Kidney (tissue), 14 donors: ENCODE measurements around the gene NUDT2. TPM values are rescaled to one million over a fixed set of nuclear protein-coding genes. Genes with fewer than 3 reads are reported as not detected.

ENCODE experiments used
- DNase-seq, 5 donors: peaks; one replicate each; pipeline ENCODE4 v3.0.0-alpha.2; 2013 to 2020
- FAIRE-seq: peaks from 2 replicates; lab custom pipeline; 2012; peaks lifted over from hg19 to GRCh38; lab: Jason Lieb, UNC
- H3K27ac ChIP-seq, 2 donors: one replicate each; pipeline ENCODE4 v1.7.0; 2013; ENCODE audit warnings: low read depth in 2 of 2, low read length in 2 of 2, inconsistent platforms in 1 of 2
- H3K27me3 ChIP-seq: one replicate; pipeline ENCODE4 v1.7.1; 2013; ENCODE audit warnings: low read length, inconsistent platforms; ENCODE audit not compliant: control insufficient read depth, insufficient read depth
- H3K36me3 ChIP-seq, 3 donors: one replicate each; pipeline versions ENCODE4 v1.7.0 to v1.7.1; 2013; ENCODE audit warnings: low read length in 3 of 3, control low read depth in 1 of 3, inconsistent platforms in 1 of 3; ENCODE audit not compliant: insufficient read depth in 3 of 3, control insufficient read depth in 2 of 3
- H3K4me1 ChIP-seq, 3 donors: one replicate each; pipeline versions ENCODE4 v1.7.0 to v1.7.1; 2013; ENCODE audit warnings: low read length in 3 of 3, inconsistent platforms in 1 of 3, low read depth in 1 of 3; ENCODE audit not compliant: control insufficient read depth in 2 of 3, insufficient read depth in 2 of 3
- H3K4me3 ChIP-seq, 3 donors: one replicate each; pipeline versions ENCODE4 v1.7.0 to v1.8.1; 2013; ENCODE audit warnings: low read length in 3 of 3, control low read depth in 1 of 3, inconsistent platforms in 1 of 3
- H3K9ac ChIP-seq, 3 donors: one replicate each; pipeline versions ENCODE4 v1.7.0 to v1.7.1; 2013; ENCODE audit warnings: low read length in 3 of 3, control low read depth in 1 of 3, inconsistent platforms in 1 of 3
- H3K9me3 ChIP-seq, 3 donors: one replicate each; pipeline versions ENCODE4 v1.7.0 to v1.7.1; 2013; ENCODE audit warnings: low read length in 3 of 3, control low read depth in 1 of 3, inconsistent platforms in 1 of 3; ENCODE audit not compliant: control insufficient read depth in 2 of 3, insufficient read depth in 1 of 3
- intact Hi-C: fragments of 100-400 bp; cut with DNase I; formaldehyde crosslinking; loops from one replicate; pipeline ENCODE4 v1.11.1; 2022
- polyA plus RNA-seq: library from polyadenylated mRNA; stranded (reverse); fragments of 350-450 nt; fragmentation: Illumina TruSeq; extraction: RNeasy Lipid Tissue Mini Kit (QIAGEN cat#74804); gene quantifications from one replicate; pipeline ENCODE4 v1.2.3, GENCODE V29; 2014; ENCODE audit warnings: low read depth, low replicate concordance; ENCODE audit not compliant: insufficient read depth
- total RNA-seq: library from RNA; stranded (reverse); fragmentation: NEBNext Ultra II Directional; extraction: Animal tissue kit (Norgen Biotek cat#: 25700); gene quantifications from one replicate; pipeline ENCODE4 v1.2.1, GENCODE V29; 2021
- TF ChIP-seq, protein P1 (sequence below): IDR thresholded peaks from 3 replicates; pipeline ENCODE4 v1.5.1; 2012; ENCODE audit warnings: mild to moderate bottlenecking, moderate library complexity, borderline replicate concordance; ENCODE audit not compliant: insufficient read depth; ENCODE audit errors: extremely low read depth
- donor health status: control.
- donor health status: control.
- donor health status: control.
- donor health status: control.
- donor health status: control.
- donor health status: DM: yes; HTN: yes; CAD: no.
- donor health status: Normal renal cell carcinoma (clear cell type).

The NUDT2 gene
- total and polyA plus RNA-seq, 2 donors from 2014 or later = 12.6 to 32.1 TPM

GRCh38 chr9:34369636-34370035 is 40.3 kb downstream of the NUDT2 start:
- Histone ChIP-seq H3K36me3 (peaks cover 0 to 14% (median 0%) of the 10 kb centered on the region in 3 donors), H3K4me3 (no peak overlapping the region), H3K4me1 (peaks cover 0 to 9% (median 5%) of the 10 kb centered on the region in 3 donors), H3K27ac (no peak overlapping the region), H3K9me3 (no peaks in the 10 kb centered on the region), H3K9ac (no peak overlapping the region), H3K27me3 (peaks cover 4% of the 10 kb centered on the region)
- intact Hi-C loops = no loop called here
- TF ChIP-seq, protein P1, sequence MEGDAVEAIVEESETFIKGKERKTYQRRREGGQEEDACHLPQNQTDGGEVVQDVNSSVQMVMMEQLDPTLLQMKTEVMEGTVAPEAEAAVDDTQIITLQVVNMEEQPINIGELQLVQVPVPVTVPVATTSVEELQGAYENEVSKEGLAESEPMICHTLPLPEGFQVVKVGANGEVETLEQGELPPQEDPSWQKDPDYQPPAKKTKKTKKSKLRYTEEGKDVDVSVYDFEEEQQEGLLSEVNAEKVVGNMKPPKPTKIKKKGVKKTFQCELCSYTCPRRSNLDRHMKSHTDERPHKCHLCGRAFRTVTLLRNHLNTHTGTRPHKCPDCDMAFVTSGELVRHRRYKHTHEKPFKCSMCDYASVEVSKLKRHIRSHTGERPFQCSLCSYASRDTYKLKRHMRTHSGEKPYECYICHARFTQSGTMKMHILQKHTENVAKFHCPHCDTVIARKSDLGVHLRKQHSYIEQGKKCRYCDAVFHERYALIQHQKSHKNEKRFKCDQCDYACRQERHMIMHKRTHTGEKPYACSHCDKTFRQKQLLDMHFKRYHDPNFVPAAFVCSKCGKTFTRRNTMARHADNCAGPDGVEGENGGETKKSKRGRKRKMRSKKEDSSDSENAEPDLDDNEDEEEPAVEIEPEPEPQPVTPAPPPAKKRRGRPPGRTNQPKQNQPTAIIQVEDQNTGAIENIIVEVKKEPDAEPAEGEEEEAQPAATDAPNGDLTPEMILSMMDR = no peak
- DNase-seq (no peak), FAIRE-seq (no peak)

GRCh38 chr9:34370335-34370969 is 41.1 kb downstream of the NUDT2 start:
- Histone ChIP-seq H3K9ac (no peak overlapping the region), H3K4me3 (peak overlapping the region in 1 of 3 donors; percentile 43), H3K27ac (no peak overlapping the region), H3K27me3 (peaks cover 4% of the 10 kb centered on the region), H3K9me3 (no peaks in the 10 kb centered on the region), H3K4me1 (peaks cover 0 to 11% (median 5%) of the 10 kb centered on the region in 3 donors), H3K36me3 (peaks cover 0 to 14% (median 0%) of the 10 kb centered on the region in 3 donors)
- intact Hi-C loops = no loop called here
- DNase-seq (peak in 2 of 5 donors; percentile 24 to 28), FAIRE-seq (no peak)
- TF ChIP-seq, protein P1 = no peak

- Histone ChIP-seq H3K9ac (peak overlapping the region in 1 of 3 donors; percentile 13), H3K27me3 (peaks cover 4% of the 10 kb centered on the region), H3K4me1 (peaks cover 0 to 11% (median 4%) of the 10 kb centered on the region in 3 donors), H3K4me3 (peak overlapping the region in 2 of 3 donors; percentile 37 to 43), H3K27ac (no peak overlapping the region), H3K36me3 (peaks cover 0 to 14% (median 0%) of the 10 kb centered on the region in 3 donors), H3K9me3 (no peaks in the 10 kb centered on the region)
- FAIRE-seq (no peak), DNase-seq (peak in 4 of 5 donors; percentile 27 to 68 (median 38))
- TF ChIP-seq, protein P1 = no peak
- intact Hi-C loops = no loop called here
Measured at GRCh38 chr9:34370970-34371880, 41.9 kb downstream of the NUDT2 start.
